CD14-positive monocyte (primary cell): Measurements from ENCODE around the gene CCDC34. TPM values are rescaled to one million over a fixed set of nuclear protein-coding genes. Genes with fewer than 3 reads are reported as not detected.

Experiments used
- DNase-seq, 3 donors: peaks; one replicate each; pipeline ENCODE4 v3.0.0-alpha.2; 2011 to 2022
- H2AFZ ChIP-seq: 2 replicates; pipeline ENCODE4 v1.6.0; 2012; ENCODE audit warnings: mild to moderate bottlenecking, low read depth, low read length, inconsistent platforms; ENCODE audit not compliant: insufficient read depth, poor library complexity, severe bottlenecking
- H3K27ac ChIP-seq, 2 donors: 1 replicate in 1 of 2; 2 replicates in 1 of 2; pipeline ENCODE4 v1.5.1; 2012 to 2013; ENCODE audit warnings: low read length in 2 of 2, control low read depth in 1 of 2, inconsistent platforms in 1 of 2, low read depth in 1 of 2, mild to moderate bottlenecking in 1 of 2
- H3K27me3 ChIP-seq, 2 donors: one replicate each; pipeline versions ENCODE4 v1.6.0 to v1.6.1; 2011 to 2013; ENCODE audit warnings: low read length in 2 of 2; ENCODE audit not compliant: control insufficient read depth in 2 of 2, insufficient read depth in 2 of 2
- H3K36me3 ChIP-seq, 2 donors: replicated peaks in 1 of 2; 1 replicate in 1 of 2; 2 replicates in 1 of 2; pipeline versions ENCODE4 v1.5.1 to v1.6.1; 2012 to 2013; ENCODE audit warnings: low read length in 2 of 2, control low read depth in 1 of 2, inconsistent platforms in 1 of 2, mild to moderate bottlenecking in 1 of 2; ENCODE audit not compliant: insufficient read depth in 2 of 2, control insufficient read depth in 1 of 2
- H3K4me1 ChIP-seq, 2 donors: 1 replicate in 1 of 2; 2 replicates in 1 of 2; pipeline versions ENCODE4 v1.5.1 to v1.6.1; 2012 to 2013; ENCODE audit warnings: low read length in 2 of 2, control low read depth in 1 of 2, inconsistent platforms in 1 of 2, mild to moderate bottlenecking in 1 of 2, moderate library complexity in 1 of 2; ENCODE audit not compliant: insufficient read depth in 2 of 2, control insufficient read depth in 1 of 2
- H3K4me2 ChIP-seq: replicated peaks from 2 replicates; pipeline ENCODE3; 2012; ENCODE audit warnings: low read length, moderate library complexity, mild to moderate bottlenecking; ENCODE audit not compliant: poor library complexity, severe bottlenecking; ENCODE audit errors: extremely low read depth
- H3K4me3 ChIP-seq, 3 experiments: fragments of 200-600 bp in 1 of 3; sonication (generic) in 1 of 3; replicated peaks in 1 of 3; 1 replicate in 2 of 3; 2 replicates in 1 of 3; pipeline ENCODE4 v1.5.1; 2011 to 2013; ENCODE audit warnings: low read length in 3 of 3, mild to moderate bottlenecking in 3 of 3, control low read depth in 2 of 3, low read depth in 2 of 3, inconsistent platforms in 1 of 3, moderate library complexity in 1 of 3
- H3K79me2 ChIP-seq: 2 replicates; pipeline ENCODE4 v1.6.0; 2012; ENCODE audit warnings: mild to moderate bottlenecking, control low read depth, inconsistent platforms, low read length, moderate library complexity; ENCODE audit not compliant: insufficient read depth
- H3K9ac ChIP-seq: 2 replicates; pipeline ENCODE4 v1.6.0; 2017; ENCODE audit warnings: low read length, mild to moderate bottlenecking; ENCODE audit not compliant: insufficient read depth, poor library complexity, severe bottlenecking
- H3K9me3 ChIP-seq, 2 donors: replicated peaks in 1 of 2; 1 replicate in 1 of 2; 2 replicates in 1 of 2; pipeline versions ENCODE4 v1.5.1 to v1.6.1; 2012 to 2013; ENCODE audit warnings: low read length in 2 of 2, control low read depth in 1 of 2; ENCODE audit not compliant: control insufficient read depth in 1 of 2, insufficient read depth in 1 of 2
- H4K20me1 ChIP-seq: 2 replicates; pipeline ENCODE4 v1.6.0; 2012; ENCODE audit warnings: mild to moderate bottlenecking, low read length, control low read depth, moderate library complexity; ENCODE audit not compliant: insufficient read depth
- H3K27ac Mint-ChIP-seq, 7 donors: one replicate each; pipeline ENCODE4 v1.8.0; 2020; ENCODE audit warnings: mild to moderate bottlenecking in 7 of 7, mixed read lengths in 7 of 7, moderate library complexity in 6 of 7, inconsistent platforms in 2 of 7
- H3K27me3 Mint-ChIP-seq, 3 donors: one replicate each; pipeline ENCODE4 v1.8.0; 2021 to 2022; ENCODE audit warnings: low read depth in 3 of 3, mild to moderate bottlenecking in 3 of 3, mixed read lengths in 3 of 3, moderate library complexity in 3 of 3, inconsistent platforms in 1 of 3
- H3K36me3 Mint-ChIP-seq, 2 donors: one replicate each; pipeline ENCODE4 v1.8.0; 2020; ENCODE audit warnings: mixed read lengths in 2 of 2, inconsistent platforms in 1 of 2, mild to moderate bottlenecking in 1 of 2
- H3K4me1 Mint-ChIP-seq: one replicate; pipeline ENCODE4 v1.8.0; 2020; ENCODE audit warnings: mild to moderate bottlenecking, mixed read lengths
- H3K4me3 Mint-ChIP-seq, 2 donors: one replicate each; pipeline ENCODE4 v1.8.0; 2020; ENCODE audit warnings: mild to moderate bottlenecking in 2 of 2, mixed read lengths in 2 of 2, moderate library complexity in 1 of 2
- H3K9me3 Mint-ChIP-seq, 7 donors: one replicate each; pipeline ENCODE4 v1.8.0; 2020 to 2022; ENCODE audit warnings: mixed read lengths in 7 of 7, mild to moderate bottlenecking in 6 of 7, moderate library complexity in 6 of 7, inconsistent platforms in 2 of 7
- WGBS: methylation state at CpG from one replicate; pipeline ENCODE4 v1.1.5; 2013; ENCODE audit warnings: missing lambda C conversion rate; ENCODE audit not compliant: insufficient coverage; 5-methylcytosine and 5-hydroxymethylcytosine counted together
- intact Hi-C, 2 donors: fragments of 100-400 bp; cut with micrococcal nuclease; formaldehyde crosslinking; loops; one replicate each; pipeline versions ENCODE4 v1.15.0 to v1.15.1; 2023
- polyA plus RNA-seq, 3 donors: library from polyadenylated mRNA; depleted of rRNA in 1 of 3; unstranded in 2 of 3; stranded (reverse) in 1 of 3; fragments of 300-500 nt in 2 of 3; fragments of >200 nt in 1 of 3; fragmentation: Illumina TruSeq in 2 of 3; gene quantifications; 1 replicate in 2 of 3; 2 replicates in 1 of 3; pipeline ENCODE4 v1.2.3, GENCODE V29; 2012 to 2021
- TF ChIP-seq, protein P1 (sequence below): fragments of 200-600 bp; IDR thresholded peaks from one replicate; pipeline ENCODE4 v1.8.0; 2022; ENCODE audit warnings: antibody characterized with exemption, mild to moderate bottlenecking

Gene CCDC34
- polyA plus RNA-seq, 3 donors = 0.08 to 0.11 (median 0.11) TPM

DNA sequence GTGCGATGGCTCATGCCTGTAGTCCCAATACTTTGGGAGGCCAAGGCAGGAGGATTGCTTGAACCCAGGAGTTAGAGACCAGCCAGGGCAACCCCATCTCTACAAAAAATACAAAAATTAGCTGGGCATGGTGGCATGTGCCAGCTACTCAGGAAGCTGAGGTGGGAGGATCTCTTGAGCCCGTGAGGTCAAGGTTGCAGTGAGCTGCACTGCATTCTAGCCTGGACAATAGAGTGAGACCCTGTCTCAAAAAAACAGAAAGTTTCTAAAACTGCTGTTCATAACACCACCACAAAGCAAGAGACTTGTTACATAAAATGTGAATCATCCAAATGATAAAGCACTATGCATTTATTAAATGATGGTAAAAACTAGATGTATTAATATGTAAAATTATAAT lies 40.2 kb upstream of the CCDC34 start:
- TF ChIP-seq, protein P1, sequence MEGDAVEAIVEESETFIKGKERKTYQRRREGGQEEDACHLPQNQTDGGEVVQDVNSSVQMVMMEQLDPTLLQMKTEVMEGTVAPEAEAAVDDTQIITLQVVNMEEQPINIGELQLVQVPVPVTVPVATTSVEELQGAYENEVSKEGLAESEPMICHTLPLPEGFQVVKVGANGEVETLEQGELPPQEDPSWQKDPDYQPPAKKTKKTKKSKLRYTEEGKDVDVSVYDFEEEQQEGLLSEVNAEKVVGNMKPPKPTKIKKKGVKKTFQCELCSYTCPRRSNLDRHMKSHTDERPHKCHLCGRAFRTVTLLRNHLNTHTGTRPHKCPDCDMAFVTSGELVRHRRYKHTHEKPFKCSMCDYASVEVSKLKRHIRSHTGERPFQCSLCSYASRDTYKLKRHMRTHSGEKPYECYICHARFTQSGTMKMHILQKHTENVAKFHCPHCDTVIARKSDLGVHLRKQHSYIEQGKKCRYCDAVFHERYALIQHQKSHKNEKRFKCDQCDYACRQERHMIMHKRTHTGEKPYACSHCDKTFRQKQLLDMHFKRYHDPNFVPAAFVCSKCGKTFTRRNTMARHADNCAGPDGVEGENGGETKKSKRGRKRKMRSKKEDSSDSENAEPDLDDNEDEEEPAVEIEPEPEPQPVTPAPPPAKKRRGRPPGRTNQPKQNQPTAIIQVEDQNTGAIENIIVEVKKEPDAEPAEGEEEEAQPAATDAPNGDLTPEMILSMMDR = no peak
- H3K4me3 ChIP-seq = no peak overlapping the region
- no peaks in the 10 kb centered on the region for H3K27me3 ChIP-seq
- Mint-ChIP-seq H3K4me1 (no peaks in the 10 kb centered on the region), H3K4me3 (no peak overlapping the region), H3K27ac (no peak overlapping the region), H3K36me3 (no peaks in the 10 kb centered on the region), H3K27me3 (peaks cover 0 to 2% (median 0%) of the 10 kb centered on the region in 3 donors), H3K9me3 (peaks cover 0 to 3% (median 1%) of the 10 kb centered on the region in 7 donors)
- H3K4me1 ChIP-seq = no peaks in the 10 kb centered on the region
- no peaks in the 10 kb centered on the region for H3K36me3 ChIP-seq
- no peaks in the 10 kb centered on the region for H3K9me3 ChIP-seq
- intact Hi-C loops = no loop called here
- no peak overlapping the region for H3K4me2 ChIP-seq
- H3K27ac ChIP-seq = no peak overlapping the region
- no peaks in the 10 kb centered on the region for H3K79me2 ChIP-seq
- DNase-seq = no peak
- no peak overlapping the region for H3K9ac ChIP-seq
- H4K20me1 ChIP-seq = no peaks in the 10 kb centered on the region
- no peak overlapping the region for H2AFZ ChIP-seq
- 83% methylated on average over 1 of the region's 2 CpGs for WGBS

DNA sequence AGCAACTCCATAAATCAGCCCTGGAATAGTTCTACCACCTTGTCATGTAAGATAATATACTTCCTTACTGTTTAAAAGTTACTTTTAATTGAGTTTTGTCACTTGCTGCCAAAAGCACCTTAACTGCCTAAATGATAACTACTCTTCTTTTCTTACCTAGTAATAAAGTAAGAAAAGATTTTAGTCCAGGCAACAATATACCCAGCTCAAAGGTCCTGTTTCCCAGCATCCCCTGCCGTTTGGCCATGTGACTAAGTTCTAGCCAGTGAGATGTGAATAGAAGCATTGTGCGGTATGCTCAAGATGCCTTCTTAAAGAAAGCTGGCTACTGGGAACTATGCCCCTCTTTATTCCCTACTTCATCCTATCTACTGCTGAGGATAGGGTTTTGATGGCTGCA lies 39.4 kb upstream of the CCDC34 start:
- no peak overlapping the region for H3K27ac Mint-ChIP-seq
- H2AFZ ChIP-seq = no peak overlapping the region
- H3K4me3 ChIP-seq = no peak overlapping the region
- WGBS = no CpG with 5 or more reads among the region's 2 CpGs
- H3K79me2 ChIP-seq = no peaks in the 10 kb centered on the region
- no peaks in the 10 kb centered on the region for H3K27me3 ChIP-seq
- H3K36me3 ChIP-seq = no peaks in the 10 kb centered on the region
- H3K9me3 Mint-ChIP-seq = peaks cover 0 to 3% (median 1%) of the 10 kb centered on the region in 7 donors
- DNase-seq = no peak
- no peak overlapping the region for H3K4me3 Mint-ChIP-seq
- no peak overlapping the region for H3K9ac ChIP-seq
- no peak overlapping the region for H3K4me2 ChIP-seq
- H3K4me1 ChIP-seq = no peaks in the 10 kb centered on the region
- H3K36me3 Mint-ChIP-seq = no peaks in the 10 kb centered on the region
- H3K4me1 Mint-ChIP-seq = no peaks in the 10 kb centered on the region
- TF ChIP-seq, protein P1 = no peak
- intact Hi-C loops = no loop called here
- no peak overlapping the region for H3K27ac ChIP-seq
- no peaks in the 10 kb centered on the region for H4K20me1 ChIP-seq
- H3K27me3 Mint-ChIP-seq = peaks cover 0 to 2% (median 0%) of the 10 kb centered on the region in 3 donors
- no peaks in the 10 kb centered on the region for H3K9me3 ChIP-seq
